Endothelial cell of umbilical vein (primary cell): ENCODE results near the gene ZNF780A.

ENCODE experiments used
- EZH2 ChIP-seq: IDR thresholded peaks from 2 replicates; pipeline ENCODE4 v1.6.1; 2012; ENCODE audit warnings: borderline replicate concordance, low read depth, mild to moderate bottlenecking, moderate library complexity, low read length, inconsistent platforms; ENCODE audit not compliant: severe bottlenecking
- POLR2AphosphoS5 ChIP-seq: IDR thresholded peaks from 2 replicates; pipeline ENCODE4 v1.6.1; 2012; ENCODE audit warnings: low read depth, mild to moderate bottlenecking, control low read depth, low read length, moderate library complexity; ENCODE audit not compliant: insufficient read depth
- TF ChIP-seq, protein P1 (sequence below), 2 donors: IDR thresholded peaks; 1 replicate in 1 of 2; 2 replicates in 1 of 2; pipeline ENCODE4 v1.5.1; 2011; ENCODE audit warnings: low read length in 2 of 2, mild to moderate bottlenecking in 2 of 2, moderate library complexity in 2 of 2, control low read depth in 1 of 2, inconsistent platforms in 1 of 2, low read depth in 1 of 2; ENCODE audit not compliant: insufficient read depth in 1 of 2; ENCODE audit errors: extremely low read depth in 1 of 2

DNA sequence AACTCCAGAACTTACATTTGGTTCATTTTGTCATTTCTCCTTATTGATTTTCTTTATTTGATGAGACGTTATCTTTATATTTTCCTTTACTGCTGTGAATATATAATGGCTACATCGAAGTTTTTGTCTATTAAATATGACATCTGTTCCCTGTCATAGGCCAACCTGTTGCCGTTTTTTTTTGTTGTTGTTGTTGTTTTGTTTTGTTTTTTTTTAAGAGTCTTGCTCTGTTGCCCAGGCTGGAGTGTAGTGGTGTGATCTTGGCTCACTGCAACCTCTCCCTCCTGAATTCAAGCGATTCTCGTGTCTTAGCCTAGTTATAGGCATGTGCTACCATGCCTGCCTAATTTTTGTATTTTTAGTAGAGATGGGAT lies 64.2 kb downstream of the ZNF780A start:
- TF ChIP-seq EZH2 (no peak), POLR2AphosphoS5 (no peak)
- TF ChIP-seq, protein P1, sequence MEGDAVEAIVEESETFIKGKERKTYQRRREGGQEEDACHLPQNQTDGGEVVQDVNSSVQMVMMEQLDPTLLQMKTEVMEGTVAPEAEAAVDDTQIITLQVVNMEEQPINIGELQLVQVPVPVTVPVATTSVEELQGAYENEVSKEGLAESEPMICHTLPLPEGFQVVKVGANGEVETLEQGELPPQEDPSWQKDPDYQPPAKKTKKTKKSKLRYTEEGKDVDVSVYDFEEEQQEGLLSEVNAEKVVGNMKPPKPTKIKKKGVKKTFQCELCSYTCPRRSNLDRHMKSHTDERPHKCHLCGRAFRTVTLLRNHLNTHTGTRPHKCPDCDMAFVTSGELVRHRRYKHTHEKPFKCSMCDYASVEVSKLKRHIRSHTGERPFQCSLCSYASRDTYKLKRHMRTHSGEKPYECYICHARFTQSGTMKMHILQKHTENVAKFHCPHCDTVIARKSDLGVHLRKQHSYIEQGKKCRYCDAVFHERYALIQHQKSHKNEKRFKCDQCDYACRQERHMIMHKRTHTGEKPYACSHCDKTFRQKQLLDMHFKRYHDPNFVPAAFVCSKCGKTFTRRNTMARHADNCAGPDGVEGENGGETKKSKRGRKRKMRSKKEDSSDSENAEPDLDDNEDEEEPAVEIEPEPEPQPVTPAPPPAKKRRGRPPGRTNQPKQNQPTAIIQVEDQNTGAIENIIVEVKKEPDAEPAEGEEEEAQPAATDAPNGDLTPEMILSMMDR (IDR thresholded peaks at IDR 0.05; ENCODE audit: extremely low read depth in 1 of 2, insufficient read depth in 1 of 2, low read depth in 1 of 2, low read length in 2 of 2): no peak
